GM19238 (cell line): Measurements from ENCODE around the gene IRF8.
"Not testable (repeated sequence)": the region's sequence is repeated elsewhere in the genome, so short reads cannot be mapped to it uniquely, and the experiment has no call there.

Experiments used
- DNase-seq: peaks from one replicate; pipeline ENCODE4 v3.0.0; 2011; ENCODE audit warnings: low spot score; ENCODE audit not compliant: insufficient read length

The IRF8 gene

GRCh38 chr16:85934210-85934609 is 35.2 kb downstream of the IRF8 start:
- no peak for DNase-seq

GRCh38 chr16:85935391-85935973 is 36.5 kb downstream of the IRF8 start:
- DNase-seq, result no peak

GRCh38 chr16:85935974-85936760 is 37.2 kb downstream of the IRF8 start:
- DNase-seq, result peak; percentile 73

- DNase-seq, result no peak
These were observed 37.9 kb downstream of the IRF8 start for GRCh38 chr16:85936816-85937215.

DNA sequence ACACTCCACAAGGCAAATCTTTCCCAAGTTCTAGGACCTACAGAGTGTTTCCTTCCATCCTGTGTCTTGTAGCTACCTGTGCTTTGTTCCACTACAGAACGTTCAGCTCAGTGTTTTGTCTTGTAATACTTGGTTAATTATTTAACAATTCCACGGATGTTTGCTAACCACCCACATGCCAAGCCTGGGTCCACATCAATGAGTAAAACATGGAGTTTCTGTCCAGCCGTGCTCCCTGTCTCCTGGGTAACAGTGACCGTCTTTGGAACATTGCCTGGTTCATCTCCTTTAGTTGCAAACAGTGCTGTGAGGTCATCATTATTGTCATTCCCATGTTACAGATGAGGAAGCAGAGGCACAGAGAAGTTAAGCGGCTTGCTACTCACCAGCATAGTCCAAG is 41.3 kb downstream of the IRF8 start:
- no peak for DNase-seq

- DNase-seq, result no peak
These were observed 43.1 kb downstream of the IRF8 start for GRCh38 chr16:85941863-85942644.

GRCh38 chr16:85942659-85943058 is 43.7 kb downstream of the IRF8 start:
- not testable (repeated sequence) for DNase-seq

DNA sequence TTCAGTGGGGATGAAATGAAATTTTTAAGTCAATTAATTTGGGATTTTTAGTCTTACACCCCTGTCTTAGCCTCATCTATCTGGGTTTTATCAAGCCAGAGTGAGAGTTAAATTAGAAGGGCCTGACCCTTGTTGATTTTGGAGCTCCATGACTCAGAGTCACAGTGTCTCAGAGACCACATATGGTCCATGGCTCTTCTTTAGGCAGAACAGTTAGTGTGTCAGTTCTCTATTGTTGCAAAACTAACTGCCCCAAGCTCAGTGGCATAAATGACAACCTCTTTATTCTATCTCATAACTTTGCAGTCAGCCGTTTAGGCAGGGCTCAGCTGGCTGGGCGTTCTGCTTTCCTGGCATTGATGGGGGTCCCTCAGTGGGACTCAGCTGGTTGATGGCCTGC is 44.7 kb downstream of the IRF8 start:
- DNase-seq, result no peak

DNA sequence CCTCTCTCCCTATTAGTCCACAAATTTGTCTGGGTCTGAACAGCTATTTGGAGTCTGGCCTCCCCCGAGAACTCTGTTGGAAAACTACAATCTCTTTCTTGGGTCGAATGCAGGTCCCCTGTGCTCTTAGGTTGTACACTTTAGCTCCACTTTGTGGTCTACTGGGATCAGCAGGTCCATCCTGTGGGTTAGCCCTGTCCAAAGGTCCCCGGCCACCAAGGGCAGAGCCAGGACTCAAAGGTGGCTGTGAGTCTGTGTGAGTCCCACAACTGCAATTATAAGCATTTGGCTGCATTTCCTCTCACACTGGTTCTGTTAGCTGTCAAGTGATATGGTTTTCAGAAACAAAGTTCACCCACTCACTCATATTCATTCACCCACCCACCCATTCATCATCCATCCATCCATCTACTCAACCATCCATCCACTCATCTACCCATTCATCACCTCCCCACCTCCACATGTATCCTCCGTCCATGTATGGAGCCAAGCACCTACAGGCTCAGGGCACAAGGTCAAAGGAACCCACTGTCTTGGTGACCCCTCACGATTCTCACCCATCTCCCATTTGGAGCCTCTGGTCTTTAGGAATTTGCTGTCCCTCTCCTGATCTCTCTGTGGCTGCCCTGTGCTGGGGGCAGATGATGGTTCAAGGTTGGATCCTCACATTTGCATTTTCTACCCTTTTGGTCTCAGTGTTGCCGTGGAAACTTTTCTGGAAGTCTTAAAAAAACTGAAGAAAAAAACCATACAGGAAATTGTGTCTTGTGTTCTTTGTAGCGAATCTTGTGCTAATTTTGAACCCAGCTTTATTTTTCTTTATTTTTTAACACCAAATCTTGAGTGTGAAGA is 45.8 kb downstream of the IRF8 start:
- DNase-seq, result no peak

- DNase-seq, result no peak
These were observed 46.4 kb downstream of the IRF8 start for GRCh38 chr16:85945424-85945751.

DNA sequence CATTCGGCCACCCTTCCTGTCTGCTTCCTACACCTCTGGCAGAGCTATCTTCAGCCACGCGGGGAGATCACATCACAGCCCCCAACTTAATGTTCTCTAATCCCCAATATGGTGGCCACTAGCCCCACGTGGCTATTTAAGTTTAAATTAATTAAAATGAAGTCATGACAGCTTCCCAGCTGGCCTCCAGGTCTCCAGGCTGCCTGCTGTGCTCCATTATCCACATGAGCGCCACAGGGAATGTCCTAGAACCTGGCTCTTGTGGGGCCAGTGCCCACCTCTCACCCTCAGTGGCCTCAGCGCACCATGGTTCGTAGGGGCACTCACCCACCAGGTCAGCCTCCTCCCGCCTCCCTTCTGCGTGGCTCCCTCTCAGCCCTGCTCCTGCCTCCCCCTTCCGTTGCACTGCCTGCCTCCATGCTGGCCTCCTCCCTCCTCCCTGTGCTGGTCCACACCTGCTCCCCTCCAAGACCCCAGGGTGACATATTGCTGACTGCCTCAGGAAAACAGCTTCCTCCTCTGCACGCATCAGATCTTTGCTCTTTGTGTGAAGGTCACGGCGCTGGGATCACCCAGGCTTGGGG is 47.7 kb downstream of the IRF8 start:
- no peak for DNase-seq

DNA sequence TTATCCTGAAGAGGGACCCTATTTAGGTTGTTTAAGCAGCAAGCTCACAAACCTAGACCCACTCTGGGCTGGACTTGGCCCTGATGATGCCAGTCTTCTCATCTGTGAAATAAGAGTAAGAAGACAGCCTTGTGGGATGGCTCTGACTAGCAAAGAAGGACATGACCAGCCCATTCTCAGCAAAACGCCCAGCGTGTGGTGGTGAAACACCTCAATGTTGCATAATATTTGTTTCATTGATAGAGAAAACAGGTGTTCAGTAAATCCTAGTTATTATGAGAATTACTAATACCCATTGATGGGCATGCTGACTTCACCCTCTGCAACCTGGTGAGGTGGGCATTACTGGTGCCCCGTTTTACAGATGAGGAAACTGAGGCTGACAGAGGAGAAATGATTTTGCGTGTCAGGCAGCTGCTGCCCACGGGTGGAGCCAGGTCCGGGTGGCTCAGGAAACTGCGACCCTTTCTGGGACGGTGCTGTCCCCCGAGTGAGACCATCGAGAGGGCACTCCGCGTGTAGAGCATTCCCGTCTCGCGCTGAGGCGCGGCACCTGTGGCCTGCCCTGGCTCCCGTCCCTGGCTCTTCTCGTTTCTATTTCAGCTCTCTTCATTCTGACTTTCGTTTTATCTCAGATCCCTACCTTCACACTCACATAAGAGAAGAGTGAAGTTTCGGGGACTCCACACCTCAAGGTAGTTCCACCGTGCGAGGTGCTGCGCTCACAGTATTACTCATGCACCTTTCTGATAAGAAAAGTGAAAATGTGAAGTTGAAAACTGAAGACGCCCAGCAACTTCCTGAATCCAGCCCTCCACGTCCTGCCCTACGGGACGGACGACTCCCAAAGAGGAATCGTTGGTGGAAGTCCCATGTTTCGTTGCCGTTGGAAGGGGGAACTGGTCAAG is 48.5 kb downstream of the IRF8 start:
- peak; percentile 73 for DNase-seq

GRCh38 chr16:85948138-85948509 is 49.2 kb downstream of the IRF8 start:
- DNase-seq, result no peak

DNA sequence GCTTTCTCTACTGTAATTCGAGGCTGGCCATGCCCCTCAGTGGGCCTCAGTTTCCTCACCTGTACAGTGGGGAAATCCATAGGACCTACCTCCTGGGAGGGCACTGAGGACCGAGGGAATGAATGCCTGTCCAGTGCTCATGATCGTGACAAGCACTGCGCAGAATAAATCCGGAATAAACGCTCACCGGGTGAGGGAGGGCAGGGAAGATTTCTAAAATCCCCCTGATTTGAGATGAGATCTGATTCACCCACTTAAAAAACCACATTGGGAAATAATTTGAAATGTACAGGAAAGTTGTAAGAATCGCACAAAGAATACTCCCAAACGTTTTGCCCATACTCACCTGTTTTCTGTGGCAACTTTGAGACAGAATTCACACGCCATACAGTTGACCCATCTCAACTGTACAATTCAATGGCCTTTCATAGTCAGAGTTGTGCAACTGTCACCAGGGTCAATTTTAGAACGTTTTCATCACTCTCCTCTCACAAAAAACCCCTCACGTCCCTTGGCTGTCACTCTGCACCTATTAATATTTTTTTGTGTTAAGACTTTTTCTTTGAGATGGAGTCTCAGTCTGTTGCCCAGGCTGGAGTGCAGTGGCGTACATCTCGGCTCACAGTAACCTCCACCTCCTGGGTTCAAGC is 49.8 kb downstream of the IRF8 start:
- DNase-seq, result no peak

DNA sequence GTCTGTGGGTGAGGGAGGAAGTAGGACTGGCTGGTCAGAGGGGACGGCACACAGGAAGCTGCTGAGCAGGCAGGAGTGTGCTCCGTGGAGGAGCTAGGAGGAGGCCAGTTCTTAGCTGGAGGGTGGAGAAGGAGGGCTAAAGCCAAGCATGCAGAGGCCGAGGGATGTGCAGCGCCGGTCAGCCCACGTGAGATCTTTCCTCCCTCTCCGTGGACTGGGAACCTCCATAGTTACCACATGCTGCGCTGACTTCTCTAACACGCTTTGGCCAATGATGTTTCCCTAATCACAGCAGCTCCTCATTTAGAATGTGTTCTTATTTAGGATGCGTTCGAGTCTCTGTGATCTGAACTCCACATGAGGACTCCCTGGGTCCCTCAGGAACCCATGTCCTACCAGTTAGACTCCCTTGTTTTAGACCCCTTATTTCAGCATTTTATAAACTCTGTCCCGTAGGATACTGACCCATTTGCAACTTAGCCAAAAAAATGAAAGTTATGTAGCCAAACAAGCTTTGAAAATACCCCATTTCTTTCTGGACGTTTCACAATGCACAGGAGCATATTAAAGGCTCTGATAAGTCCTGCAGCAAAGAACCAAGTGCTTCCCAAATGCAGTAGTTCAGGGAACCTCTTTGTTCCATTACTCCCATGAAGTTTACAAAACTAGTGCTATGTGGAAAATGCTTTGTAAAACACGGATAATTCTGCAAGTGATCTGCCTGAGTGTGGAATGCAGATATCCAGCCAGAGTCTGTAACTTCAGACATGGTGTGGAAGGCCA is 51.4 kb downstream of the IRF8 start:
- no peak for DNase-seq

GRCh38 chr16:85952197-85952596 is 53.2 kb downstream of the IRF8 start:
- no peak for DNase-seq

DNA sequence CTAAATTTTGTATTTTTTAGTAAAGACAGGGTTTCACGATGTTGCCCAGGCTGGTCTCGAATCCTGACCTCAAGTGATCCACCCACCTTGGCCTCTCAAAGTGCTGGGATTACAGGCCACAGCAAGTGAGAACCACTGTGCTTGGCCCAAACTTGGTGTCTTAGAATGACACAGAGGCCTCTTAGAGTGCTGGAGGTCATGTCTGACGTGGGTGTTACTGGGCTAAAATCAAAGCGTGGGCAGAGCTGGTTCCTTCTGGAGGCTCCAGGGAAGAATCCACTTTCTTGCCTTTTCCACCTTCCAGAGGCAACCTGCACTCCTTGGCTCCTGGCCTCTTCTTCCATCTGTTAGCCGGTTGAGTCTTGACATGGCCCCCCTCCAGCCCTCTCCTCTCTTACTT is 53.8 kb downstream of the IRF8 start:
- DNase-seq, result no peak

DNA sequence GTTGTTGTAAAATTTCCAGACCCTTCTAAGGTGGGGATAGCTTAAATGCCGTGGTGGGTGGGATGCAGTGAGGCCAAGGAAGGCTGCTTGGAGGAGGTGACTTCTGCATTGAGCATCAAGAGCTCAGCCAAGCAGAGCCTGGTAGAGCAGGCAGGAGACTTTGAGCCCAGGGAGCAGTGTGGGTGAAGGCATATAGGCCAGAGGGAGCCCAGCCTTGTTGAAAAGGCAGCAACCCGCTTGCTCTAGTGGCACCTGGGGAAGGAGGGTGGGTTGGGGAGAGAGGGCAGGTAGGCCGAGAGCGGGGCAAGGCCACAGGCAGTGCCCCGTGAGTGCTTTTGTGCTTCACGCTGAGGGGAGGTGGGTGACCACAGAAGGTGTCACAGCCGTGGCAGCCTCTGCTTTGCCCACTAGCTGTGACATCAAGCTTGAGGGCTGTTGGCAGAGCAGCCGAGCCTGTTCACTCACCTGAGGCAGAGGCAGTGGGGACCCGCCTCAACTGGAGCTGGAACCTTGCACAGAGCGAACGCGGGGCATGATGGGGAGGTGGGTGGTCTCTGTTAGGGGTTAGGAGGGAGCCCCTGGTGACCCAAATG is 56.1 kb downstream of the IRF8 start:
- DNase-seq, result no peak

GRCh38 chr16:85955566-85955965 is 56.6 kb downstream of the IRF8 start:
- no peak for DNase-seq
